AG09319 (cell line): ENCODE measurements around the gene ST8SIA6.
"Not testable (repeated sequence)": the region's sequence is repeated elsewhere in the genome, so short reads cannot be mapped to it uniquely, and the experiment has no call there.

Experiments used
- DNase-seq: peaks from one replicate; pipeline ENCODE4 v3.0.0-alpha.2; 2010; ENCODE audit warnings: low read depth; ENCODE audit errors: extremely low read depth
- TF ChIP-seq, protein P1 (sequence below): IDR thresholded peaks from 2 replicates; pipeline ENCODE4 v1.5.1; 2011; ENCODE audit warnings: low read depth, mild to moderate bottlenecking, inconsistent platforms, low read length, moderate library complexity

ST8SIA6 gene

DNA sequence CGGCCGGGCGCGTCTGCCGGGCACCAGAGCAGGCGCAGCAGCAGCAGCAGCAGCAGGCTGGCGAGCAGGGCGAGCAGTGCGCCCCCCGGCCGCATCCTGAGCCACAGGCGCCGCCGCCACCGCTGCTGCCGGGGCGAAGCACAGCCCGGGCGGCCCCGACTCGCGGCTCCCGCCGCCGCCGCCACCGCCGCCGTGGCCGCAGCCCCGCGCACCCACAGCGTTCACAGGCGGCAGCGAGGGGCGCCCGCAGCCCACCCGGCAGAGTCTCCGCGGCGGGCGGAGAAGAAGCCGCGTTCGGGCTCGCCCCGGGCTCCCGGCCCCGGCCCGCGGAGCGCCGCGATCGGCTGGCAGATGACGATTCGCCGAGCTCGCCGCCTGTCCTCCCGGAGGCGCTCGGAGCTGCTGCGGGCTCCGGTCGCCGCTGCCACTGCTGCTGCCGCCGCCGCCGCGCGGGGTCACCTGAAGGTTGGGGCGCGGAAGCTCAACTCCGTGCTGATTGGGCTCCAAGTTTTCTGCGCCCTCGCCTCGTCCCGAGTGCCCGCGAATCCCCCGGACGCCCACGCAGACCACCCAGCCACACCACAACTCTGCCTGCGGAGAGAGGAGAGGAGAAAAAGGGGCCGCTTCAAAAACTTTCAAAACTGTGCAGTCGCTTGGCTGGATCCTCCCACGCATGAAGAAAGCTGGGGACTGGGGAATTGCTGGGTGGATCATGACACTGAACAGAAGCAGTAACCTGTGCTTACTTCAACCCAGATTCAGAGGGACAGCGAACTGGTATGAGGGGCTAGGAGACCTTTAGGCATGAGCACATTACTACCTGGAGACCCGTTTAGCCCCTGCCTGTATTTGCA lies at the start of gene ST8SIA6:
Gene ST8SIA6, minus strand, starts transcription at position 435 of the 854 bp plus-strand sequence. Its CDS starts 340 bp downstream, at position 95.
- no peak for DNase-seq
- TF ChIP-seq, protein P1, sequence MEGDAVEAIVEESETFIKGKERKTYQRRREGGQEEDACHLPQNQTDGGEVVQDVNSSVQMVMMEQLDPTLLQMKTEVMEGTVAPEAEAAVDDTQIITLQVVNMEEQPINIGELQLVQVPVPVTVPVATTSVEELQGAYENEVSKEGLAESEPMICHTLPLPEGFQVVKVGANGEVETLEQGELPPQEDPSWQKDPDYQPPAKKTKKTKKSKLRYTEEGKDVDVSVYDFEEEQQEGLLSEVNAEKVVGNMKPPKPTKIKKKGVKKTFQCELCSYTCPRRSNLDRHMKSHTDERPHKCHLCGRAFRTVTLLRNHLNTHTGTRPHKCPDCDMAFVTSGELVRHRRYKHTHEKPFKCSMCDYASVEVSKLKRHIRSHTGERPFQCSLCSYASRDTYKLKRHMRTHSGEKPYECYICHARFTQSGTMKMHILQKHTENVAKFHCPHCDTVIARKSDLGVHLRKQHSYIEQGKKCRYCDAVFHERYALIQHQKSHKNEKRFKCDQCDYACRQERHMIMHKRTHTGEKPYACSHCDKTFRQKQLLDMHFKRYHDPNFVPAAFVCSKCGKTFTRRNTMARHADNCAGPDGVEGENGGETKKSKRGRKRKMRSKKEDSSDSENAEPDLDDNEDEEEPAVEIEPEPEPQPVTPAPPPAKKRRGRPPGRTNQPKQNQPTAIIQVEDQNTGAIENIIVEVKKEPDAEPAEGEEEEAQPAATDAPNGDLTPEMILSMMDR: no peak

DNA sequence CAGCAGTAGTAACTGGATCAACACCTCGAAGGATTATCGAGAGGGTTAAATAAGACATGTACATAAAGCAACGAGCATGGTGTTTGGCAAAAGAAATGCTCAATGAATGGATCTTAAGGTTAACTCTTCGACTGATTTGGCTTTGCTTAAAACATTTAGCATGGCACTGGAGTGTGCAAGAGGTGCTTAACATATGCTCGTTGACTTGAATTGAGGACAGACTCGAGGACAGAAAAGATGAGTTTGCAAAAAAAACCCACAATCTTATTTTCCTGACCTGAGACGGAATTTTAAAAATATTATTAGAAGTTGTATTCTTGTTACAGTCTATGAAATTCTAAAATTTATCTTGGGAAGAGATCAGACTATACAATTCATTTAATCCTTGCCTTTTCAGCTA lies 49.4 kb upstream of the ST8SIA6 start:
- TF ChIP-seq, protein P1: no peak
- DNase-seq: no peak

DNA sequence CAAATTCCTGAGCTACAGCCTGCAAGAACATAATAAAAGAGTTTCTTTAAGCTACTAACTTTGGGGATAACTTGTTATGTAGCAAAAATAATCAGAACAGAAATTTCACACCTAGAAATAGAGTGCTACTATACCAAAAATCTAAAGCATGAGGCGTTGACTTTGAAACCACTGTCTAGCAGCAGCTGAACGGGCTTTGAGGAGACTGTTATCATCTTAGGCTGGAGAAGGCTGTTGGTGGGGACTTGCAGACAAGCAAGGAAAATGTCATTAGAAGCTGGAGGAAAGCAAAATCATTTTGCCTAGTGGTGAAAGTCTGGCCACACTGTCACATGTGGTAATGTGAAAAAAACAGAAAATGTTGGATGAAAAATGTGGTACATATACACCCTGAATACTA lies 48.4 kb upstream of the ST8SIA6 start:
- no peak for DNase-seq
- TF ChIP-seq, protein P1: no peak

- not testable (repeated sequence) for DNase-seq
These were observed 44.6 kb upstream of the ST8SIA6 start for GRCh38 chr10:17499014-17499413.

- DNase-seq: no peak
- TF ChIP-seq, protein P1: no peak
These were observed 43.1 kb upstream of the ST8SIA6 start for GRCh38 chr10:17497446-17498030.

GRCh38 chr10:17494626-17495260 lies 40.3 kb upstream of the ST8SIA6 start:
- TF ChIP-seq, protein P1: no peak
- DNase-seq: no peak

GRCh38 chr10:17488848-17489247 lies 34.5 kb upstream of the ST8SIA6 start:
- TF ChIP-seq, protein P1: no peak
- no peak for DNase-seq
